ENCODE data around the gene TTC28.

- TF ChIP-seq CTCF (IDR thresholded peaks at IDR 0.05): no peak
- TF ChIP-seq POLR2A (IDR thresholded peaks at IDR 0.05): no peak
Measured at GRCh38 chr22:27986459-27986858, 693.2 kb downstream of the TTC28 start.

Measured in thyroid gland (tissue), 4 donors.